Type B pancreatic cell (in vitro differentiated cells): ENCODE measurements around the gene YJEFN3. TPM values are rescaled to one million over a fixed set of nuclear protein-coding genes. Genes with fewer than 3 reads are reported as not detected.

Source experiments
- DNase-seq: peaks from one replicate; pipeline ENCODE4 v3.0.0; 2021; ENCODE audit warnings: mixed read lengths; ENCODE audit not compliant: unreplicated experiment; ENCODE audit errors: extremely low spot score
- H3K27ac Mint-ChIP-seq: 2 replicates; pipeline ENCODE4 v1.8.0; 2021; ENCODE audit warnings: mild to moderate bottlenecking, mixed read lengths
- H3K27me3 Mint-ChIP-seq: 2 replicates; pipeline ENCODE4 v1.8.0; 2021; ENCODE audit warnings: mixed read lengths
- H3K36me3 Mint-ChIP-seq: 2 replicates; pipeline ENCODE4 v1.8.0; 2021; ENCODE audit warnings: mixed read lengths
- H3K4me1 Mint-ChIP-seq: one replicate; pipeline ENCODE4 v1.8.0; 2021; ENCODE audit warnings: mixed read lengths; ENCODE audit not compliant: unreplicated experiment
- H3K4me3 Mint-ChIP-seq: 2 replicates; pipeline ENCODE4 v1.8.0; 2021; ENCODE audit warnings: mild to moderate bottlenecking, mixed read lengths
- H3K9me3 Mint-ChIP-seq: 2 replicates; pipeline ENCODE4 v1.8.0; 2021; ENCODE audit warnings: mixed read lengths
- total RNA-seq: library from RNA; stranded (reverse); gene quantifications from 2 replicates; pipeline ENCODE4 v1.2.1, GENCODE V29; 2021; ENCODE audit warnings: low replicate concordance
- TF ChIP-seq, protein P1 (sequence below): fragments of 200-600 bp; sonication (generic); conservative IDR thresholded peaks from 2 replicates; pipeline ENCODE4 v1.5.0; 2021; ENCODE audit warnings: antibody characterized with exemption, mild to moderate bottlenecking

Gene YJEFN3
- total RNA-seq, 1 donor from 2014 or later: 23.2 TPM

DNA sequence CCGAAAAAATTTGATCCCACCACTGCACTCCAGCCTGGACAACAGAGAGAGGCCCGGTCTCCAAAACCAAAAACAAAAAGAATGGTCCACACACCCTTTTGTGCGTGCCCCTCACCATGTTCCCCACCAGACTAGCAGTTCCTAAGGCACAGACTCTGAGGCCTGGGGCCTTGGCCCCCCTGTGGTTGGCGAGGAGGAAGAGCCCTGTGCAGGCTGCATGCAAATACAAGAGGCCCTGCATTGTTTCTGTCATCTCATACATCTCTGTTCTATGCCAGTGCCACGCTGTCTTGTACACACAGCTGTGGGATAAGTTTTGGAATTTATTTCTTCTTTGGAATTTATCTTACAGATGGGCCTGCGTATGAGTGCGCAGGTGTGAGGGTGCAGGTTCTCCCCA lies 4.7 kb upstream of the YJEFN3 start:
- no peak overlapping the region for H3K27ac Mint-ChIP-seq
- TF ChIP-seq, protein P1, sequence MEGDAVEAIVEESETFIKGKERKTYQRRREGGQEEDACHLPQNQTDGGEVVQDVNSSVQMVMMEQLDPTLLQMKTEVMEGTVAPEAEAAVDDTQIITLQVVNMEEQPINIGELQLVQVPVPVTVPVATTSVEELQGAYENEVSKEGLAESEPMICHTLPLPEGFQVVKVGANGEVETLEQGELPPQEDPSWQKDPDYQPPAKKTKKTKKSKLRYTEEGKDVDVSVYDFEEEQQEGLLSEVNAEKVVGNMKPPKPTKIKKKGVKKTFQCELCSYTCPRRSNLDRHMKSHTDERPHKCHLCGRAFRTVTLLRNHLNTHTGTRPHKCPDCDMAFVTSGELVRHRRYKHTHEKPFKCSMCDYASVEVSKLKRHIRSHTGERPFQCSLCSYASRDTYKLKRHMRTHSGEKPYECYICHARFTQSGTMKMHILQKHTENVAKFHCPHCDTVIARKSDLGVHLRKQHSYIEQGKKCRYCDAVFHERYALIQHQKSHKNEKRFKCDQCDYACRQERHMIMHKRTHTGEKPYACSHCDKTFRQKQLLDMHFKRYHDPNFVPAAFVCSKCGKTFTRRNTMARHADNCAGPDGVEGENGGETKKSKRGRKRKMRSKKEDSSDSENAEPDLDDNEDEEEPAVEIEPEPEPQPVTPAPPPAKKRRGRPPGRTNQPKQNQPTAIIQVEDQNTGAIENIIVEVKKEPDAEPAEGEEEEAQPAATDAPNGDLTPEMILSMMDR: no peak

DNA sequence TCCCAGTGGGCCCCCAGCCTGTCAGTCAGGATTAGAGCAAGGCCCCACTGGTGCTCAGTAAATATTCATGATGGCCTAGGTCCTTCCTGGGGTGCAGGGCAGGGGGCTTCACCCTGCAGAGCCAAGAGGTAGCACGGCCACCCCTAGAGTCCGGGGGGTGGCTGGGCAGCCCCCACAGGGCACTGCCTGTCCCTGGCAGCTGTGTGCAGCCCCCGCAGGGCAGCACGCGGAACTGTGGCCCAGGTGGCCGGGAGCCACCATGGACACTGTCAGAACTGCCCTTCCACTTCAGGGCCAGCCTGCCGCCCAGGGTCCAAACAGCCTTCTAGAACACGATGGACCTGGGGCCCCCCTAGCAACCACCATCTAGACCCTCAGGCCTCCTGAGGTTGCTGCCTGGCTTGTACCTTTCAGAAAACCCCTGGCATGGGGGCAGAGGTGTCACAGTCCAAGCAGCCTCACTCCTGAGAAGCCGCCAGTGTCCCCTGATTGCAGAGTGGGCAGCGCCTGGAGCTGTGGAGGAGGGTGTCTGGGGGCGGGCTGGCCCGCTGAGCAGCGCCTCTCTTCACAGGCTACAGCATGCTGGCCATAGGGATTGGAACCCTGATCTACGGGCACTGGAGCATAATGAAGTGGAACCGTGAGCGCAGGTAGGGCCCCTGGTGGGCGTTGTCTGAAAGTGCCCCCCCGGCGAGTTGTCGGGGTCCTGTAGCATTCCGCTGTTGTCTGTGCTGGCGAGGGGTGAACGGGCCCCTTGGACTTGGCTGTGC lies 2.9 kb upstream of the YJEFN3 start:
- TF ChIP-seq, protein P1: no peak
- H3K9me3 Mint-ChIP-seq: no peaks in the 10 kb centered on the region
- H3K4me1 Mint-ChIP-seq: peaks cover 15% of the 10 kb centered on the region
- peaks cover 2% of the 10 kb centered on the region for H3K36me3 Mint-ChIP-seq
- DNase-seq: no peak
- no peak overlapping the region for H3K27ac Mint-ChIP-seq
- H3K27me3 Mint-ChIP-seq: no peaks in the 10 kb centered on the region
- no peak overlapping the region for H3K4me3 Mint-ChIP-seq

More for the DNA sequence above, 4.7 kb upstream of the YJEFN3 start:
- no peaks in the 10 kb centered on the region for H3K9me3 Mint-ChIP-seq
- no peak overlapping the region for H3K4me3 Mint-ChIP-seq
- peaks cover 10% of the 10 kb centered on the region for H3K4me1 Mint-ChIP-seq
- no peaks in the 10 kb centered on the region for H3K27me3 Mint-ChIP-seq
- DNase-seq: no peak
- H3K36me3 Mint-ChIP-seq: peaks cover 9% of the 10 kb centered on the region

DNA sequence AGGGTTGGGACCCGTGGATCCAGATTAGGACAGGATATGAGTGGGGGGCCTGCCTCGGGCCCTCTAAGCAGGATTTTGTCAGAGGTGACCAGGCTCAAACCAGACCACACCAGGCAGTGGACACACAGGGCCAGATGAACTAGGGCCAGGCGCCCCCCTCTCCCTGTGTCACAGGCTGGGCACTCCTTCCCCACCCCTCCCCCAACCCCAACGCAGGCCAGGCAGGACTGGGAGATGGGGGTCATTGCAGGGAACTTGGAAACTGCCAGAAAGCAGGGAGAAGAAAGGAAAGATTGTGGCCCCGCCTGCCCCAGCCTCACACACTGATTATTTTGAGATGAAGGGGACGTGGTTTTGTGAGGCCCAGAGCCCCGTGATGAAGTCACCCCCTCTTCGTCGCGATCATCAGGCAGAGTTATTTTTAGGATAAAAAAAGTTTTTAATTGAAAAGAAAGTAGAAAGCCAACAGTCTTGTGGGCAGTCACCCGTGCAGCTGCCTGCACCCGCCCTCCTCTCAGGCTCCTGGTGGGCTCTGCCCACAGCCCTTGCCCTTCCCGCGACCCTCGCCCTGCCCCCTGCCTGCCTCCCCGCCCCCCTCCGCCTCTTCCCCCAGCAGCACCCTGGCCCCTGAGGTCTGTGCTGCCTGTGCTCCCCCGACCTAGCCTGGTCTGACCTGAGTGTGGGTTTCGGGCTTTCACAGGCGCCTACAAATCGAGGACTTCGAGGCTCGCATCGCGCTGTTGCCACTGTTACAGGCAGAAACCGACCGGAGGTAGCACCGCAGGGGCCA lies 1.9 kb upstream of the YJEFN3 start:
- H3K4me3 Mint-ChIP-seq: no peak overlapping the region
- TF ChIP-seq, protein P1: no peak
- no peaks in the 10 kb centered on the region for H3K36me3 Mint-ChIP-seq
- H3K4me1 Mint-ChIP-seq: peaks cover 15% of the 10 kb centered on the region
- no peak for DNase-seq
- no peak overlapping the region for H3K27ac Mint-ChIP-seq
- no peaks in the 10 kb centered on the region for H3K9me3 Mint-ChIP-seq
- no peaks in the 10 kb centered on the region for H3K27me3 Mint-ChIP-seq

DNA sequence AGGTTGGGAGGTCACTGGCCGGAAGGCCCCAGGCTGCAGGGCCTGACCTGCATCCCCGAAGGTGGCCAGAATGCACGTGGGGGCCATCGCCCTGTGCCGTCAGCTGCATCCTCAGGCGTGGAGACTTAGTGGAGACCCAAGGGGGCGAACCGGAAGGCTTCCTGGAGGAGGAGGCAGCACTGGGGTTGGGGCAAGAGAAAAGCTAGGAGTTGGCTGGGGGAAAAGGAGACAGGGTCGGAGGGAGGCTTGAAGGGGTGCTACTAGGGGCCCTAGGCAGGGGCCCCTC lies 1.4 kb upstream of the YJEFN3 start:
- no peak overlapping the region for H3K4me3 Mint-ChIP-seq
- no peak for DNase-seq
- no peaks in the 10 kb centered on the region for H3K27me3 Mint-ChIP-seq
- TF ChIP-seq, protein P1: no peak
- H3K9me3 Mint-ChIP-seq: no peaks in the 10 kb centered on the region
- H3K27ac Mint-ChIP-seq: no peak overlapping the region
- no peaks in the 10 kb centered on the region for H3K36me3 Mint-ChIP-seq
- peaks cover 15% of the 10 kb centered on the region for H3K4me1 Mint-ChIP-seq

DNA sequence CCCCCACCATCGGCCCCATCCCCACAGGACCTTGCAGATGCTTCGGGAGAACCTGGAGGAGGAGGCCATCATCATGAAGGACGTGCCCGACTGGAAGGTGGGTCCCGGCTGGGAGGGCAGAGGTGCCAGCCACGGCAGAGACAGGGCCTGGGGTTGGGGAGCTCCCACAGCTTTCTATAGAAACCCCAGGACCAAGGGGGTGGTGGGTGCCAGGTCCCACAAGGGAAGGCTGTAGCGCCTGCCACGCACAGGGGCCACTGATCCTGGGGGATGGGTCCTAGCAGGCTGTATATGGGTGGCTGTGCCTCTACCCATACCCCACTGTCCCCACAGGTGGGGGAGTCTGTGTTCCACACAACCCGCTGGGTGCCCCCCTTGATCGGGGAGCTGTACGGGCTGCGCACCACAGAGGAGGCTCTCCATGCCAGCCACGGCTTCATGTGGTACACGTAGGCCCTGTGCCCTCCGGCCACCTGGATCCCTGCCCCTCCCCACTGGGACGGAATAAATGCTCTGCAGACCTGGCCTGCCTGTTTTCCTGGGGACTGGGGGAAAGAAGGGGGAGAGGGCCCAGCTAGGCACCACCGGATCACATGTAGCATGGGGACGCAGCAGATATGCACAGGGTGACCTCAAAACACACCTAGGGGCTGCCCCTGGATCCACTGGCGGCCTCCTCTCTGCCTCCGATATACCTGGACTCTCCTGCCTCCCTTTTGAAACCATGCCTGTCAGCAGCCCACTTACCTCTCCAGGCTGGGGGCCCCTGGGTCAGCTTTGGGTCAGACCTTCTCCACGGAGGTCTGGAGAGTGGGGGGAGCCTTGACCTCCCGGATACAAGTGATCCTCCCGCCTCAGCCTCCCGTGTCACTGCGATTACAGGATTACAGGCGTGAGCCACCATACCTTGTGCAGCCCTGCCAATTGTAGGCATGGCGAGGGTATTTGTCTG lies 761 bp upstream of the YJEFN3 start:
- Mint-ChIP-seq H3K27me3 (no peaks in the 10 kb centered on the region), H3K36me3 (no peaks in the 10 kb centered on the region), H3K4me3 (no peak overlapping the region), H3K9me3 (no peaks in the 10 kb centered on the region), H3K27ac (no peak overlapping the region), H3K4me1 (peaks cover 11% of the 10 kb centered on the region)
- DNase-seq: no peak
- TF ChIP-seq, protein P1: no peak
